Gastroesophageal sphincter (tissue), 4 donors: ENCODE results near the gene PIGL. TPM values are rescaled to one million over a fixed set of nuclear protein-coding genes. Genes with fewer than 3 reads are reported as not detected.

Experiments
- ATAC-seq: fragments of 150-250 bp; one replicate; pipeline ENCODE4 v1.9.1; 2016; ENCODE audit warnings: mild to moderate bottlenecking, moderate library complexity
- H3K27ac ChIP-seq, 4 donors: fragments of 200-600 bp; sonication (generic) in 3 of 4; 1 replicate in 3 of 4; 2 replicates in 1 of 4; pipeline ENCODE4 v1.5.1; 2016 to 2019
- H3K27me3 ChIP-seq: fragments of 200-600 bp; sonication (generic); one replicate; pipeline ENCODE4 v1.5.1; 2019
- H3K36me3 ChIP-seq, 2 donors: fragments of 200-600 bp; sonication (generic); one replicate each; pipeline ENCODE4 v1.5.1; 2019; ENCODE audit warnings: control low read depth in 1 of 2
- H3K4me1 ChIP-seq, 3 donors: fragments of 200-600 bp; sonication (generic); 1 replicate in 2 of 3; 2 replicates in 1 of 3; pipeline ENCODE4 v1.5.1; 2016 to 2019; ENCODE audit warnings: control low read depth in 2 of 3
- H3K4me3 ChIP-seq, 2 donors: fragments of 200-600 bp; sonication (generic); one replicate each; pipeline ENCODE4 v1.5.1; 2019; ENCODE audit warnings: mild to moderate bottlenecking in 1 of 2, moderate library complexity in 1 of 2
- H3K9me3 ChIP-seq, 3 donors: fragments of 200-600 bp; sonication (generic); one replicate each; pipeline ENCODE4 v1.5.1; 2017 to 2019; ENCODE audit warnings: control low read depth in 2 of 3
- CTCF ChIP-seq, 4 experiments: fragments of 200-600 bp in 2 of 4; fragments of 450-650 bp in 2 of 4; sonication (generic) in 1 of 4; IDR thresholded peaks; one replicate each; pipeline ENCODE4 v1.5.1; 2017 to 2019; ENCODE audit warnings: antibody characterized with exemption in 4 of 4, mild to moderate bottlenecking in 2 of 4, moderate library complexity in 2 of 4
- EP300 ChIP-seq: sonication (generic); formaldehyde crosslinking; IDR thresholded peaks from one replicate; pipeline ENCODE4 v1.6.1; 2017; ENCODE audit warnings: antibody characterized with exemption, mild to moderate bottlenecking
- POLR2A ChIP-seq, 2 donors: fragments of 450-650 bp; IDR thresholded peaks; one replicate each; pipeline ENCODE4 v1.6.1; 2017; ENCODE audit warnings: antibody characterized with exemption in 2 of 2, mild to moderate bottlenecking in 2 of 2, moderate library complexity in 1 of 2
- POLR2AphosphoS5 ChIP-seq: sonication (generic); formaldehyde crosslinking; IDR thresholded peaks from one replicate; pipeline ENCODE4 v1.6.1; 2017; ENCODE audit warnings: antibody characterized with exemption
- WGBS, 2 donors: methylation state at CpG; one replicate each; pipeline ENCODE4 v1.1.5; 2018; ENCODE audit warnings: low coverage in 1 of 2; 5-methylcytosine and 5-hydroxymethylcytosine counted together
- total RNA-seq, 4 donors: library from RNA; depleted of rRNA; stranded (reverse); fragments of >200 nt; gene quantifications; one replicate each; pipeline ENCODE4 v1.1.0, GENCODE V29; 2016

PIGL gene
- total RNA-seq, 4 donors from 2014 or later = 5.6 to 73.0 (median 29.6) TPM

DNA sequence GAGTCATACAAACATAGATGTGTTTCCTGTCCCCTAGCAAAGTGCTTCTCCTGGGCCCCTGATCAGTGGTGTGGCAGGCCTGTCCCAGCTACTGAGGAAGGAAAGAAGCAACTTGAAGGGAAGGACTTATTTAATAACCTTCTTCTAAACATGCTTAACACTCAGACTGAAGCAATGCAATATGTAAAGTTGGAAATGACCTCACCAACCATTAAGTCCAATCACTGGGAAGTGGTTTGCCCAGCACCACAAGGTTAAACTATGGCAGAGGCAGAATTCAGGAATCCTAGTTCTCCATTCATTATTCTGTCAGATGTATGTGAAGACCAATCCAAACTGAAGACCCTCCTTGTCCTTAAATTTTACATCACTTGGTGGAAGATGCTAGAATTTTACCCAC lies 97.2 kb downstream of the PIGL start:
- no peaks in the 10 kb centered on the region for H3K27me3 ChIP-seq
- H3K9me3 ChIP-seq = no peaks in the 10 kb centered on the region
- no peak overlapping the region for H3K27ac ChIP-seq
- TF ChIP-seq CTCF (IDR thresholded peaks at IDR 0.05) (no peak), EP300 (no peak), POLR2A (IDR thresholded peaks at IDR 0.05) (no peak), POLR2AphosphoS5 (no peak)
- H3K36me3 ChIP-seq = peaks cover 0 to 55% of the 10 kb centered on the region in 2 donors
- ATAC-seq = no peak
- no peaks in the 10 kb centered on the region for H3K4me1 ChIP-seq
- H3K4me3 ChIP-seq = no peak overlapping the region

- H3K27me3 ChIP-seq = no peaks in the 10 kb centered on the region
- 88 to 100% methylated on average over 2 to 3 of the region's 3 CpGs for WGBS, 2 donors
- no peak overlapping the region for H3K27ac ChIP-seq
- no peak for ATAC-seq
- no peak for TF ChIP-seq EP300
- no peak for TF ChIP-seq CTCF (IDR thresholded peaks at IDR 0.05)
- TF ChIP-seq POLR2AphosphoS5 = no peak
- TF ChIP-seq POLR2A (IDR thresholded peaks at IDR 0.05) = no peak
- peaks cover 0 to 61% of the 10 kb centered on the region in 2 donors for H3K36me3 ChIP-seq
- H3K4me3 ChIP-seq = no peak overlapping the region
- no peaks in the 10 kb centered on the region for H3K9me3 ChIP-seq
- H3K4me1 ChIP-seq = no peaks in the 10 kb centered on the region
These were observed 97.8 kb downstream of the PIGL start for GRCh38 chr17:16314859-16315258.

DNA sequence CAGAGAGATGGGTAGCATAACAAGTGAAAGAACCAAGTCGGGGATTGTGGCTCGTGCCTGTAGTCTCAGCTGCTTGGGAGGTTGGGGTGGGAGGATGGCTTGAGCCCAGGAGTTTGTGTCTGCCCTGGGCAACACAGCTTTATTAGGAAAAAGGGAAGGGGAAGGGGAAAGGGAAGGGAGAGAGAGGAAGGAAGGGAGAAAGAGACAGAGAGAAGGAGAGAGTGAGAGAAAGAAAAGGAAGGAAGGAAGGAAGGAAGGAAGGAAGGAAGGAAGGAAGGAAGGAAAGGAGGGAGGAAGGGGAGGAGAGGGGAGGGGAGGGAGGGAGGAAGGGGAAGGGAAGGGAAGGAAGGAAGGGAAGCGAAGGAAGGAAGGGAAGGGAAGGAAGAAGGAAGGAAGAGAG lies 103.0 kb downstream of the PIGL start:
- H3K4me1 ChIP-seq = no peaks in the 10 kb centered on the region
- no peaks in the 10 kb centered on the region for H3K9me3 ChIP-seq
- TF ChIP-seq POLR2AphosphoS5 (no peak), CTCF (IDR thresholded peaks at IDR 0.05) (no peak), EP300 (no peak), POLR2A (IDR thresholded peaks at IDR 0.05) (no peak)
- WGBS, 2 donors = 80% methylated on average over 2 of the region's 3 CpGs; no CpG with 5 or more reads in 1 of the 2 donors
- no peak overlapping the region for H3K4me3 ChIP-seq
- no peaks in the 10 kb centered on the region for H3K27me3 ChIP-seq
- no peak overlapping the region for H3K27ac ChIP-seq
- H3K36me3 ChIP-seq = peaks cover 0 to 76% of the 10 kb centered on the region in 2 donors
- ATAC-seq = no peak

GRCh38 chr17:16322636-16323035 lies 105.6 kb downstream of the PIGL start:
- H3K4me1 ChIP-seq = no peaks in the 10 kb centered on the region
- 87 to 96% methylated on average over 3 of the region's 3 CpGs for WGBS, 2 donors
- no peak for ATAC-seq
- no peaks in the 10 kb centered on the region for H3K9me3 ChIP-seq
- H3K4me3 ChIP-seq = no peak overlapping the region
- no peaks in the 10 kb centered on the region for H3K27me3 ChIP-seq
- H3K27ac ChIP-seq = no peak overlapping the region
- peaks cover 0 to 80% of the 10 kb centered on the region in 2 donors for H3K36me3 ChIP-seq
- no peak for TF ChIP-seq CTCF (IDR thresholded peaks at IDR 0.05)
- no peak for TF ChIP-seq POLR2A (IDR thresholded peaks at IDR 0.05)
- no peak for TF ChIP-seq EP300
- no peak for TF ChIP-seq POLR2AphosphoS5

- no peak for ATAC-seq
- TF ChIP-seq POLR2AphosphoS5 (no peak), POLR2A (IDR thresholded peaks at IDR 0.05) (no peak), CTCF (IDR thresholded peaks at IDR 0.05) (no peak), EP300 (no peak)
- peaks cover 0 to 59% of the 10 kb centered on the region in 2 donors for H3K36me3 ChIP-seq
- H3K9me3 ChIP-seq = no peaks in the 10 kb centered on the region
- WGBS, 2 donors = no CpG with 5 or more reads among the region's 1 CpG
- peaks cover 0 to 15% (median 0%) of the 10 kb centered on the region in 3 donors for H3K4me1 ChIP-seq
- no peaks in the 10 kb centered on the region for H3K27me3 ChIP-seq
- H3K4me3 ChIP-seq = no peak overlapping the region
- no peak overlapping the region for H3K27ac ChIP-seq
These were observed 109.0 kb downstream of the PIGL start for GRCh38 chr17:16325964-16326363.
